RPMI7951 (cell line): ENCODE results near the gene SLC25A24. TPM values are rescaled to one million over a fixed set of nuclear protein-coding genes. Genes with fewer than 3 reads are reported as not detected.
"Not testable (repeated sequence)": the region's sequence is repeated elsewhere in the genome, so short reads cannot be mapped to it uniquely, and the experiment has no call there.

Experiments used
- DNase-seq: peaks from one replicate; pipeline ENCODE4 v3.0.0-alpha.2; 2012; ENCODE audit warnings: low read depth
- total RNA-seq: library from RNA; depleted of rRNA; stranded (reverse); fragments of >200 nt; shearing (Covaris generic); gene quantifications from 2 replicates; pipeline ENCODE4 v1.2.3, GENCODE V29; 2014

Gene SLC25A24
- total RNA-seq, 1 experiment from 2014 or later = 86.8 TPM

DNA sequence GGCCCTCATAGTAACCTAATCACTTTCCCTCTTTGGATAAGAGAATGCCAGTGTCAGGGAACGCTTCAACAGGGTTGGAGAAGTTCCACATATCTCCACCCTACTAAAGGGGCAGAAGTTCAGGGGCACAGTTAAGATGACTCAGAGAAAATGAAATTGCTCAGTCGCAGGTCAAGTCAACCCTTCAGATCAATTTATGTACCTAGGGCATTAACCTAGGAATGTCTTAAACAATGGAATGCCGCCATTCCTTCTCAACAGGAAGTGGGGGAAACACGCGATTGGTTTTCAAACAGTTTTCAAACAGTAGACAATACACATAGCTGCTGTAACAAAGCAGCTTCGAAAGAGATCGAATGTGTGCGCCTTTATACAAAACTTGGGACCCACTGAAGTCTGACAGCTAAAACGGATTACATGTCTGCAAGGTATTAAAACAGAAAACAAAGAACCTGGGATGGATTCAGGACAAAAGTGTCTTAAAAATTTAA lies 897 bp downstream of the SLC25A24 start:
- peak; percentile 63 for DNase-seq

DNA sequence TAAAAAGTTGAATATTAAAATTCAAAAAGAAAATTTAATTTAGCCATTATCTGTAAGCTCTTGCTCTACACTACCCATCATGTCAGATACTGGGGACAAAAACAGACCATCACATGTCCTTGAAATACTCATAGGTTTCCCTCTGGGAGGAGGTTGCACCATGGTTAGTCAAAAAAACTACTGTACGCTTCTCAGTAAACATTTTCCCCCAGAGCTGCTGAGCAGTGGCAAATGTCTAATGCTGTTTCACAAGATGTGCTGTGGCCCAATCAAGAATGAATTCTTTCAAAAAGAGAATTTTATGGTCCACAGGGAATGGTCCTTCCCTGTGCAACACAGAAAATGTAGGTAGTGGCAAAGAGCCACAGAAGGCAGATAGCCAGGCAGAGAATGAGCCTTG lies 6.1 kb downstream of the SLC25A24 start:
- no peak for DNase-seq

DNA sequence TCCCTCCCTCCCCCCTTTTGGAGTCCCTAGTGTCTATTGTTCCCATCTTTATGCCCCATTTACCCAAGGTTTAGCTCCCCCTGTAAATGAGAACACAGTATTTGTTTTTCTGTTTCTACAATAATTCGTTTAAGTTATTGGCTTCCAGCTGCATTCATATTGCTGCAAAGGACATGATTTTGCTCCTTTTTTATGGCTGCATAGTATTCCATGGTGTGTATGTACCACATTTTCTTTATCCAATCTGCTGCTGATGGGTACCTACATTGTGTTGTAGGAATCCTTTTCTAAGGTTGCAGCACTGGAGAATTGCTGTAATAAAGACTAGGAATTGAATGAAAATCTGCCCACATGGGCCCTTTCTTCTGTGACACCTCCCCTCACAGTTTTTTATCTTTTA lies 6.8 kb downstream of the SLC25A24 start:
- no peak for DNase-seq

DNA sequence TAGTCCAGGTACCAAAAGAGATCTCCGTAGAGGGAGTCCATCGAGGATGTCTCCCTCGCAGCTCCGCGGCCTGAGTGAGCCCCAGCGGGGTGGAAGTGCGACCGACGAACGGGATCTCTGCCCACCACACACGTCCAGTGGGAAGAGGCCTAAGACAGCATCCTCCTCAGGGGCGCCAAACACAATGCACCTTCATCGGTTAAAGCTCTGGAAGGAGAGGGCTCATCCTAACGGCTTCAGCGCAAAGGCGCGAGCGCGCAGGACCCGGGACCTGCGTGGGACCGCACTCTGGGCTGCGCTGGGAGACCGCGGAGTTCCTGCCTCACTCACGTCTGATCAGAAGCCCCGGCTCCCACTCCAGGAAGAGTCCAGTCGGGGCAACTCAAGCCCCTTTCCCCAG lies 7.6 kb downstream of the SLC25A24 start:
- DNase-seq = no peak

DNA sequence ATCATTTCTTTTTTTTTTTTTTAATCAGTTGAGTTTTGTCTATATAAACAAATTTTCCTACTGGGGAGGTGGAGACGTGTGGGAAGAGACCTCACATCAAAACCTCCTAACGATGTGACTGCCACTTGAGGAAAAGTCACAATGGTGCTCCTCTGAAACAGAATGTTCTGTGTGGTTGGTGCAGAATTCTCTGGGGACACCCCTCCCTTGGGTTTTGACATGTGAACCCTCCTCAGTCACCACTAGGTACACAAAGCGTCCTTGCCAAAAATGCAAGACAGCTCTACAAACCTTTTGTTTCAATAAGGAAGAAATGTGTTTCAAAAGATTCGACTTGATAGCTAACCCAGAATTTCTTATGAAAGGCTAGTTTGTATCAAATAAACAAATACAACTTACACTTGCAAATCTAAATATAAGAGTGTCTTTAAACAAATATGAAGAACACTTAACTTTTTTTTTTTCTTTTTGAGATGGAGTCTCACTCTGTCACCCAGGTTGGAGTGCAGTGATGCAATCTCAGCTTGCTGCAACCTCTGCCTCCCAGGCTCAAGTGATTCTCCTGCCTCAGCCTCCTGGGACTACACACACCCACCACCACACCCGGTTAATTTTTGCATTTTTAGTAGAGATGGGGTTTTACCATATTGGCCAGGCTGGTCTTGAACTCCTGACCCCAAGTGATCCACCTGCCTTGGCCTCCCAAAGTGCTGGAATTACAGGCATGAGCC lies 9.3 kb downstream of the SLC25A24 start:
- DNase-seq = no peak

DNA sequence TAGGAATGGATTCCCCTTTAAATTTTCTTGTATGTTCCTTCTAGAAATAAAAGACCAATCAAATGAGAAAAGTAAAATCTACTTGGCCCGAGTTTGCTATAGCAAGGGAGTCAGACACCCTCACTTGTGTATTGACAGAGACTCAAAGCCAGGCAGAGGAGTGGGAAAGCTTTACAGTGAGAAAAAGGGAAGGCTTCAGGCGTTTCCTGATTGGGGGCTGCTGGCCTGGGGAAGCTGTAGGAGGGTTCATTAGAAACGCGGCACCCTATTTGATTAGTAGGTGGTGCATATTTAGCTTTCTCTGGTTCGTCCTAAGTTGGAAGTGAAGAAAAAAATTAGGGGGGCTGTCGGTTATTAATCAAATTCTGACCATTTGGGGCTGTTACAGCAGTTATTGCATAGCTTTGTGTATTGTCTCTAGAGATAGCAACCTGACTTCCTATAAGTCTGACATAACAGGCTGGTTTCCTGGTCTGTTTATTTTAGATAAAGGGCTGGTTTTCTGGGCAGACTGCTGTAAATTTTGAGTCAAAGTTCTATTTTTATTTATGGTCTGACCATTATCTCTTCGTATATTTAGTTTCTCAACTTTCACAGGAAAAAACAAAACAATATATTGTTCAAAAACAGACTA lies 10.0 kb downstream of the SLC25A24 start:
- no peak for DNase-seq

DNA sequence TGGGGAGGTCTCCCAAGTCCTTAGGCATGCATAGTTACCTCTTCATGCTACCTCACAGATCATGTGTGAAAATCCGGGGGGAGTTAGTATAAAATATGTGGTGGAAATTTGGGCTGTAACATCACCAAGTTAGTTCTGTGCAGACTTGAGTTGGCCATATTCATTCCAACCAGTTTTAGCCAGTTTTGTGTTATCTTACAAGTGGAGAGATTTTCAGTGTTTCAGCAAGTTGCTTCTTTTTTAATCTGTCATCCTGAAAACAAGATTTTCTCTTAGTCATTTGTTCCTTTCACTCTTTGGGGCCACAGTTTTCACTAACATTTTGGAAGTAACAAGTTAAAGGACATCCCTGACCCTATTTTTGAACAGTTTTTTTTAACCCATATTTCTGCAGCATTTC lies 11.3 kb downstream of the SLC25A24 start:
- DNase-seq = no peak

DNA sequence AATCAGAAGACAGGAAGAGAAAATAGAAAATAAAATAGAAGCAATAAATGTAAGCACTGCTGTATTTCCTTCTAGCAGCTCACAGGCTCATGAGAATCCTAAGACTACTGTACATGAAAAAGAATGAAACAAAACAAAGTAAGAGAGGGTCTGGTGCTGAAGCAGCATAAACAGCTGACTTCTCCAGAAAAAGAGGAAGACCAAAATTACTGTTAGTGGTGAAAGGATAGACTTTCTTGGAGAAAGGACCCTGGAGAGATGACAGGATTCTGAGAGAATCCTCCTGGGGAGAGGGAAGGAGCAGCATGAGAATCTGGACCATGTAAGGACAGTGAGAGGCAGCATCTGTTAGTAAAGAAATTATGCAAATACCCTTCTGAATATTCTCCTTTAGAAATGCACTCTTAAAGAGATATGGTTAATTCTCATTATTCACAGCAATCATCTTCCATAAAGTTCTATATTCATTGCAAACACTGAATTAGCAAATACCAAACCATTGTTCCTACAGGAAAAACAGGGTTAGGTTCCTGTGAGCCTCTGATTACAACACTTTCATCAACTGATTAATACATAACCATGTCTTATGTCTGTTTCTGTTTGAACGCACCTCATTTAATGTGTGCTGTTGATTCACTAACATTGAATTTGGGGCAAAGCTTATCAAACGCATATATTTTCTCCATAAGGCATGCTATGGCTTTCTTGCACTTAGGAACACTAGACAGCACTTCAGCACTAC lies 17.0 kb downstream of the SLC25A24 start:
- DNase-seq = no peak

DNA sequence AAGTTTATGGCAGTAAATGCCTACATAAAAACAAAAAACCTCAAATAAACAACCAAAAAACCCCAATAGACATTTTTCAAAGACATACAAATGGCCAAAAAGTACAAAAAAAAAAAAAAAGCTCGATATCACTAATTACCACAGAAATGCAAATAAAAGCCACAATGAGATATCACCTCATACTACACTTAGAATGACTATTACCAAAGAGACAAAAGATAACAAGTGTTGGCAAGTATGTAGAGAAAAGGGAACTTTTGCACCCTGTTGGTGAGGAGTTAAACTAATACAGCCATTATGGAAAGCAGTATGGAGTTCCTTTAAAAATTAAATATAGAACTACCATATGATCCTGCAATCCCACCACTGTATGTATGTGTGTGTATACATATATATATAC lies 21.1 kb downstream of the SLC25A24 start:
- no peak for DNase-seq

DNA sequence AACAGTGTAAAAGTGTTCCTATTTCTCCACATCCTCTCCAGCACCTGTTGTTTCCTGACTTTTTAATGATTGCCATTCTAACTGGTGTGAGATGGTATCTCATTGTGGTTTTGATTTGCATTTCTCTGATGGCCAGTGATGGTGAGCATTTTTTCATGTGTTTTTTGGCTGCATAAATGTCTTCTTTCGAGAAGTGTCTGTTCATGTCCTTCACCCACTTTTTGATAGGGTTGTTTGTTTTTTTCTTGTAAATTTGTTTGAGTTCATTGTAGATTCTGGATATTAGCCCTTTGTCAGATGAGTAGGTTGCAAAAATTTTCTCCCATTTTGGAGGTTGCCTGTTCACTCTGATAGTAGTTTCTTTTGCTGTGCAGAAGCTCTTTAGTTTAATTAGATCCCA lies 37.7 kb downstream of the SLC25A24 start:
- DNase-seq = not testable (repeated sequence)

DNA sequence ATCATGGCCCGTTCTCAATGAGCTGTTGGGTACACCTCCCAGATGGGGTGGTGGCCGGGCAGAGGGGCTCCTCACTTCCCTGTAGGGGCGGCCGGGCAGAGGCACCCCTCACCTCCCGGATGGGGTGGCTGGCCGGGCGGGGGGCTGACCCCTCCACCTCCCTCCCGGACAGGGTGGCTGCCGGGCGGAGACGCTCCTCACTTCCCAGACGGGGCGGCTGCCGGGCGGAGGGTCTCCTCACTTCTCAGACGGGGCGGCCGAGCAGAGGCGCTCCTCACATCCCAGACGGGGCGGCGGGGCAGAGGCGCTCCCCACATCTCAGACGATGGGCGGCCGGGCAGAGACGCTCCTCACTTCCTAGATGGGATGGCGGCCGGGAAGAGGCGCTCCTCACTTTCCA lies 40.2 kb downstream of the SLC25A24 start:
- DNase-seq = not testable (repeated sequence)

DNA sequence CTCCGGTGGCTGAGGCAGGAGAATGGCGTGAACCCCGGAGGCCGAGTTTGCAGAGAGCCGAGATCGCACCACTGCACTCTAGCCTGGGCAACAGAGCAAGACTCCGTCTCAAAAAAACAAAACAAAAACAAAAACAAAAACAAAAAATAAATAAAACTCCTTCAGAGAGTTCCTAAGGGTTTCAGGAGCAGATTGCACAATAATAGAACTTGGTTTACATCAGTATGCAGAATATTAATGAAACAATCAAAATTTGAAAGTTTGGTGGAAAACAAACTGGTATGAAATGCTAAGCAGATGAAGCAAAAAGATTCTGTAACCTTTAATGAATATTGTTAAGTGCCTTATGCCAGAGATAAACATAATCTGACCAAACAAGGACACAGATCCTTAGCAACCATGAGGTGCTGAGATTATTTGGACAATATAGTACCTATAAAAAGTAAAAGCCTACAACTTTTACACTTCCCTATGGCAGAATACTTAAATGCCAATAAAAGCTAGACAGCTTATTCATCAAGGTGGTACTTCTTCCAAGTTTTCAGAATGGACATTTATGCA lies 41.2 kb downstream of the SLC25A24 start:
- no peak for DNase-seq

DNA sequence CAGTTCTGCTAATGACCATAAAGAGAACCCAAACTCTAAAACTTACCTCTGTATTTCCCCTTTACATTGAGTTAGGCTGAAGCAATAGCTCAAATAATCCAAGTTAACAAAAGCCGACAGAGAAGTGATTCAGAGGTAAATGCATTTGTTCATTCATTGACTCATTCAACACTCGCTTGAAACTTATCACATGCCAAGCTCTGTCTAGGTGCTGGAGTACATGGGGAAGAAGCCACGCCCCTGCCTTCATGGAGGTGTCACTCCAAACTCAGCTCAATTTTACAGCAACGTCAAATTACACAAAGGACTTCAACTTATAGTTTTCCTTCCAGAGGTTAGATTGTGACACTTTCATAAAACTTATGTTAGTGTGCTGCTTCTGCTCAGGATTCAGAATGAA lies 45.8 kb downstream of the SLC25A24 start:
- DNase-seq = no peak

DNA sequence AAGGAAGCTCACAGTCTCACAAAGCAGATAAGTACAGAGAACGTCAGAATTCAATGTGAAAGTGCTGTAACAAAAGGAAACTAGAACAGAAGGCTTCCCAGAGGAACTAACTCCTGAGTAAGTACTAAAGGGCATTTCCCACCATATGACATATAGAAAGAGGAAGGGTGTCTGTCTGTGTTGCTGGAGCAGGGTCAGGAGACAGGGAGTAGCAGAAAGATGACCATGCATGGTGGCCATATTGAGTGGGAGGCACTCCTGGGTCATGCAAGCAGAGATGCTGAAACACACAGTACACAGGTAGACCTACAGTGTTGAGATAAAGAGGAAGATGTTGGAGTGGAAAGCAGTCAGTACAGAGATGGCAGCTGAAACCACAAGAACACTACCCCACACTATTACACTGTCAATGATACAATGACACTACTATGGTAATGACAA lies 47.3 kb downstream of the SLC25A24 start:
- DNase-seq = no peak

DNA sequence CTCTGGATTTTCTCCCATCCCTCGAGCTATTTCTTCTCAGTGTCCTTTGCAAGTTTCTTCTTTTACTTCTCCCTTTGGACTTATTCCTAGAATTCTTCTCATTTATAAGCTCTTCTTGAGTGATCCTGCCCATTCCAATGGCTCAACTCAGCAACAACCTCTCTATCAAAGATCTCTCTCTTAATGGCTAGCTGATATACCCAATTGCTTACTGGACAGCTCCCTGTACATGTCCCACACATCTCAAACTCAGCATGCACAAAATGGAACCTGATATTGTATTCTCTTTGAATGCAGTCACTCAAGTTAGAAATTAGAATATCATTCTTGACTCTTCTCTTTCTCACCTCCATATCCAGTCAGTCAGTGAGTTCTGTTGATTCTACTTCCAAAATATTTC lies 48.6 kb downstream of the SLC25A24 start:
- DNase-seq = no peak

DNA sequence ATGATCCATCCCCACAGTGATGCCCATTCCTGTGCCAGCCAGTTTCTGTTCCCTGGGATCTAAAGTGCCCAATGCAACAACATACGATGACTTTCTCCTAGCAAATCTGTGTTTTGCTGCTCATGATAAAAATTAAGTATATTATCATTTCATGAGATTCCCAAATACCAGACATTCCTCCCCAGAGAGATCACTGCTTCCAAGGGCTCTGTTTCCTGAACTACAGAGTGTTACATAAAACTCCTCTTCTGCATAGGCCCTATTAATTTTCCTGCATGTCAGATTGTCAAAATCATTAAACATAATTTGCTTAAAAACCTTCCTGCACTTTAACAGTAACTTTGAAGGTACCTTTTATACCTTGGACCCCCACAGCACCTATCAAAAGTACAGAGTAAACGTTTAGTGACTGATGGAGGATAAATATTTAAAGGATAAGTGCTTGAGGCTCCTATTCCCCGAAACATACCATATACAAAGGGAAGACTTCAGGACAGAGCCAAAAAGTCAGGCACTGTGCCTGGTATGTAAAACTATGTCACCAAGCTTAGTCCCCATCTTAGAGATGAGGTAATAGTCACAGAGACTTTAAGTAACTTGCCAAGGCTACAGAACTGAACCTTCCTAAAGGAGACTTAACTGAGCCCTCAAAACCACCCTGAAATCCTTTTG lies 50.2 kb downstream of the SLC25A24 start:
- no peak for DNase-seq

DNA sequence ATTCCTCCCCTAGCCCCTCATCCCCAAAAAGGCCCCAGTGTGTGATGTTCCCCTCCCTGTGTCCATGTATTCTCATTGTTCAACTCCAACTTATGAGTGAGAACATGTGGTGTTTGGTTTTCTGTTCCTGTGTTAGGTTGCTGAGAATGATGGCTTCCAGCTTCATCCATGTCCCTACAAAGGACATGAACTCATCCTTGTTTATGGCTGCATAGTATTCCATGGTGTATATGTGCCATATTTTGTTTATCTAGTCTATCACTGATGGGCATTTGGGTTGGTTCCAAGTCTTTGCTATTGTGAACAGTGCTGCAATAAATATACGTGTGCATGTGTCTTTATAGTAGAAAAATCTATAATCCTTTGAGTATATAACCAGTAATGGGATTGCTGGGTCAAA lies 55.6 kb downstream of the SLC25A24 start:
- not testable (repeated sequence) for DNase-seq

DNA sequence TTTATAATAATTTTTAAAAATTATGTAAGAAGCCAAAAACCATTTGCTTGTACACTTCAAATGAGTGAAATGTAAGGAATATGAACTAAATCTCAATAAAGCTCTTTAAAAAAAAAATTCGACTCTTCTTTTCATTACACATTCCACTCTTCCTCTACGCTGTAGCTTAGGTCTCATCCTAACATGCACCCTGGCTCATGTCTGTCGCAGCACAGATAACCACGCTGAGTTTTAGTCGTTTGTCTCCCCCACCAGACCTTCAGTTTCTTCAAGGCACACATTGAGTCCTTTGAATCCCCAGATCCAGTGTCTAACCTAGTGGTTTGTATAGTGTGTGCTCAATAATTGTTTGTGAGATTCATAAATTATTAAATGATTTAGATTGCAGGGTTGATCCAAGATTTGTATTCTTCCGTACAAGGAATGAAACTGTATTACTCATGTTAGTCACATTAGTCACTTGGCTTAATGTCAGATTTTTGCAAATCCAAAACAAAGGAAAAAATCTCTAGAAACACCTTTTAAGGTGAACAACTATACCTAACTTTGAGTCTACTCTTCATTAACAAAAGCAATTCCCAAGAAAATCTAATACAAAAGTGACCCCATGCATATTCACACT lies 57.3 kb downstream of the SLC25A24 start:
- DNase-seq = no peak

DNA sequence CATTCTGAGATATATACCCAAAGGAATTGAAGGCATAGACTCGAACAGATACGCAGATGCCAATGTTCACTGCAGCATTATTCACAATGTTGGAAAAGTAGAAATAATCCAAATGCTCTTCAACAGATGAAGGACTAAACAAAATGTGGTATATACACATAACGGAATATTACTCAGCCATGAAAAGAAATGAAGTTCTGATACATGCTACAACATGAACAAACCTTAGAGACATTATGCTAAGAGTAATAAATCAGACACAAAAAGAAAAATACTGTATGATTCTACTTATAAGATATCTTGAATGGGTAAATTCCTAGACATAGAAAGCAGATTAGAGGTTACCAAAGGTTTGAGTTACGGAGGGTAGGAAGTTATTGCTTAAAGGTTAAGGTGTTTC lies 57.9 kb downstream of the SLC25A24 start:
- DNase-seq = no peak

DNA sequence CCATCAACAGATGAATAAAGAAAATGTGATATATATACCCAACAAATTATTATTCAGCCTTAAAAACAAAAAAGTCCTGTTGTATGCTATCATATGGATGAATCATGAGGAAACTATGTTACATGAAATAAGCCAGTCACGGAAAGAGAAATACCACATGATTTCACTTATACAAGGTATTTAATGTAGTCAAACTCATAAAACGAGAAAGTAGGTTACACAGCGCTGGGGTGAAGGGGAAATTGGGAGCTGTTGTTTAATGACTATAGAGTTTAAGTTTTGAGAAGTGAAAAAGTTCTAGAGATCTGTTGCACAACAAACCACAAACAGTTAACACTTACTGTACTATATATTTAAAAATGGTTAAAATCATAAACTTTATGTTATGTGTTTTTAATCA lies 58.5 kb downstream of the SLC25A24 start:
- peak; percentile 34 for DNase-seq

DNA sequence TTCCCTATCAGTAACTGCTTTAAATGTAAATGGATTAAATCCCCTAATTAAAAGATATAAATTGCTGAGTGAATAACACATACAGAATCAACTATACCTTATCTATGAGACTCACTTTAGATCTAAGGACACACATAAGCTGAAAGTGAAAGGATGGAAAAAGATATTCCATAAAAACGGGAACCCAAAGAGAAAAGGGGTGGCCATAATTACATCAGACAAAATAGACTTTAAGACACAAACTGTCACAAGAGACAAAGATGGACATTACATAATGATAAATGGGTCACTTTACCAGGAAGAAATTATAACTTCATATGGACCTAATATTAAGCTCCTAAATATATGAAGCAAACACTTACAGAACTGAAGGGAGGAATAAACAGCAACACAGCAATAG lies 59.2 kb downstream of the SLC25A24 start:
- no peak for DNase-seq
